ENCODE measurements around the gene INPP5A. TPM values are rescaled to one million over a fixed set of nuclear protein-coding genes. Genes with fewer than 3 reads are reported as not detected.

Gene INPP5A
- total RNA-seq, 1 experiment from 2014 or later: 44.5 TPM

DNA sequence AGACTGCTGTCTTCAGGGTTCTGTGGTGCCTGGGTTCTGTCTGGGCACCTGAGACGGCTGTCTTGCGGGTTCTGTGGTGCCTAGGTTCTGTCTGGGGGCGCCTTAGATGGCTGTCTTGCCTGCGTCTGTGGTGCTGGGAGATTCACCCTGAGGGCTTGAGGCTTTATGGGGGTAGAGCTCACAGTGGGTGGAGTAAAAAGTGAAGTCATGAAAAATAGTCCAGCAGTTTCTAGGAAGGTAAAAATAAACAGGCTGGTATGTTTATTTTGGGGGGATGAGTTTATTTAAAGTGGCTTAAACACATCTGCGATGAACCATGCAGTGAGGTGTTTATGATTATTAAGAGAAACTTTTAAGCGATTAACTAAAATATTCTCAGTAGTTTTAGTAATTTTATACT lies 184.1 kb downstream of the INPP5A start:
- H3K27ac Mint-ChIP-seq (ENCODE audit: unreplicated experiment): no peak overlapping the region

DNA sequence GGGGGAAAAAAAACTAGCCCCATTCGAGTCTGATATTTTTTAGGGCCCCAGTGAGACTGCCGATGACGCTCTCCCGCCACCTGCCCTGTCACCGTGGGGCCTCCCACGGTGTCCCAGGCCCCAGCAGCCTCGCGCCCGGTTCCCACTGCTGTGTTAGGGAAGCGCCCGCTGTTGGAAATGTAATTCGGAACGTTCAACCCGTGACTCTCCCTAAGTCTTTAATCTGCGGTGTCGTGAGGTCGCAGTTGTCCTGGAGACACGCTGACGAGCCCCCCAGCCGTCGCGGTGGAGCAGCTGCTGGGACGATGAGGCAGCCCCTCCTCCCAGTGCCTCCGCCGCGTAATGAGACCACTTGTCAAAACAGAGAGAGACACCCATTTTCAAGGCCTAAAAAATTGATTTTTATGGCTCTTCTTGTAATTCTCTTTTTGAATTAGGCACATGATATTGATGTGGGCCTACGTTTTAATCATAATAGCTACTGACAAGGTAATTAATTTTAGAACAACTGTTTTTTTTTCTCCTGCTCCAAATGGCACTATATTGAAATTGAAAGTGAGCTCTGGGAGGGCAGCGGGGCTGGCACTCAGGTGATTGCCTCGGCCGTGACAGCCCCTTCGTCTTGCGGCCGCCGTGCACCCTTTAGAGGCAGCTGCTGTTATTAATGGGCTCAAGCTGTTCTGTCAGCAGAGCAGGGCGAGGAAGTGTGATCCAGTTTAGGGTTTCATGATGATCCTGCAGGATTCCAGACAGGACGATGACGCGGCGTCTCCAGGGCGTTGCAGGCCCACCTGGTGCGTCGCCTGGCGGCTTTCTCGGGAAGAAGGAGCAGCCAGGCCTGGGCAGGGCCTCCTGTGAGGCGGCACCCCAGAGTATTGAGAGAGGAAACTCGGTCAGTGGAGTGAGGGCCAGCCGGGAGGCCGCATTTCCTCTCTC lies 185.1 kb downstream of the INPP5A start:
- ChIA-PET POLR2A (no interaction called here), CTCF (no interaction called here)
- intact Hi-C loops (cut with micrococcal nuclease; ENCODE audit: unreplicated experiment): no loop called here
- Histone ChIP-seq H3K36me3 (ENCODE audit: control insufficient read depth, insufficient read depth, low read length) (no peaks in the 10 kb centered on the region), H3K4me3 (ENCODE audit: low read depth, low read length) (no peak overlapping the region), H3K27me3 (replicated peaks; ENCODE audit: control insufficient read depth, insufficient read depth, low read length) (no peaks in the 10 kb centered on the region), H3K9me3 (no peaks in the 10 kb centered on the region), H3K4me1 (no peaks in the 10 kb centered on the region)
- TF ChIP-seq, protein P1, sequence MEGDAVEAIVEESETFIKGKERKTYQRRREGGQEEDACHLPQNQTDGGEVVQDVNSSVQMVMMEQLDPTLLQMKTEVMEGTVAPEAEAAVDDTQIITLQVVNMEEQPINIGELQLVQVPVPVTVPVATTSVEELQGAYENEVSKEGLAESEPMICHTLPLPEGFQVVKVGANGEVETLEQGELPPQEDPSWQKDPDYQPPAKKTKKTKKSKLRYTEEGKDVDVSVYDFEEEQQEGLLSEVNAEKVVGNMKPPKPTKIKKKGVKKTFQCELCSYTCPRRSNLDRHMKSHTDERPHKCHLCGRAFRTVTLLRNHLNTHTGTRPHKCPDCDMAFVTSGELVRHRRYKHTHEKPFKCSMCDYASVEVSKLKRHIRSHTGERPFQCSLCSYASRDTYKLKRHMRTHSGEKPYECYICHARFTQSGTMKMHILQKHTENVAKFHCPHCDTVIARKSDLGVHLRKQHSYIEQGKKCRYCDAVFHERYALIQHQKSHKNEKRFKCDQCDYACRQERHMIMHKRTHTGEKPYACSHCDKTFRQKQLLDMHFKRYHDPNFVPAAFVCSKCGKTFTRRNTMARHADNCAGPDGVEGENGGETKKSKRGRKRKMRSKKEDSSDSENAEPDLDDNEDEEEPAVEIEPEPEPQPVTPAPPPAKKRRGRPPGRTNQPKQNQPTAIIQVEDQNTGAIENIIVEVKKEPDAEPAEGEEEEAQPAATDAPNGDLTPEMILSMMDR (IDR thresholded peaks at IDR 0.05; ENCODE audit: insufficient read depth in 1 of 2, low read depth in 1 of 2, low read length in 1 of 2, severe bottlenecking in 1 of 2, unreplicated experiment in 1 of 2): no peak
- BruUV-seq (replicated peaks): no TSS peak
- H3K27me3 Mint-ChIP-seq (ENCODE audit: insufficient read depth, unreplicated experiment): no peaks in the 10 kb centered on the region
- DNase-seq: no peak
- no peaks in the 10 kb centered on the region for H3K4me1 Mint-ChIP-seq (ENCODE audit: low read depth, unreplicated experiment)
- no peak overlapping the region for H3K4me3 Mint-ChIP-seq (ENCODE audit: unreplicated experiment)
- peaks cover 34% of the 10 kb centered on the region for H3K36me3 Mint-ChIP-seq (ENCODE audit: insufficient read depth, unreplicated experiment)
- H3K9me3 Mint-ChIP-seq (ENCODE audit: unreplicated experiment): no peaks in the 10 kb centered on the region
- peak overlapping the region; percentile 45 for H3K27ac Mint-ChIP-seq (ENCODE audit: unreplicated experiment)

More for the DNA sequence above, 184.1 kb downstream of the INPP5A start:
- H3K9me3 Mint-ChIP-seq (ENCODE audit: unreplicated experiment): no peaks in the 10 kb centered on the region
- Histone ChIP-seq H3K4me3 (ENCODE audit: low read depth, low read length) (no peak overlapping the region), H3K27me3 (replicated peaks; ENCODE audit: control insufficient read depth, insufficient read depth, low read length) (no peaks in the 10 kb centered on the region), H3K36me3 (ENCODE audit: control insufficient read depth, insufficient read depth, low read length) (no peaks in the 10 kb centered on the region), H3K9me3 (no peaks in the 10 kb centered on the region), H3K4me1 (no peaks in the 10 kb centered on the region)
- H3K4me3 Mint-ChIP-seq (ENCODE audit: unreplicated experiment): no peak overlapping the region
- CTCF ChIA-PET: no interaction called here
- H3K27me3 Mint-ChIP-seq (ENCODE audit: insufficient read depth, unreplicated experiment): no peaks in the 10 kb centered on the region
- intact Hi-C loops (cut with micrococcal nuclease; ENCODE audit: unreplicated experiment): no loop called here
- no peaks in the 10 kb centered on the region for H3K4me1 Mint-ChIP-seq (ENCODE audit: low read depth, unreplicated experiment)
- no peak for DNase-seq
- TF ChIP-seq, protein P1 (IDR thresholded peaks at IDR 0.05; ENCODE audit: insufficient read depth in 1 of 2, low read depth in 1 of 2, low read length in 1 of 2, severe bottlenecking in 1 of 2, unreplicated experiment in 1 of 2): no peak
- H3K36me3 Mint-ChIP-seq (ENCODE audit: insufficient read depth, unreplicated experiment): peaks cover 35% of the 10 kb centered on the region
- no TSS peak for BruUV-seq (replicated peaks)
- POLR2A ChIA-PET: no interaction called here

DNA sequence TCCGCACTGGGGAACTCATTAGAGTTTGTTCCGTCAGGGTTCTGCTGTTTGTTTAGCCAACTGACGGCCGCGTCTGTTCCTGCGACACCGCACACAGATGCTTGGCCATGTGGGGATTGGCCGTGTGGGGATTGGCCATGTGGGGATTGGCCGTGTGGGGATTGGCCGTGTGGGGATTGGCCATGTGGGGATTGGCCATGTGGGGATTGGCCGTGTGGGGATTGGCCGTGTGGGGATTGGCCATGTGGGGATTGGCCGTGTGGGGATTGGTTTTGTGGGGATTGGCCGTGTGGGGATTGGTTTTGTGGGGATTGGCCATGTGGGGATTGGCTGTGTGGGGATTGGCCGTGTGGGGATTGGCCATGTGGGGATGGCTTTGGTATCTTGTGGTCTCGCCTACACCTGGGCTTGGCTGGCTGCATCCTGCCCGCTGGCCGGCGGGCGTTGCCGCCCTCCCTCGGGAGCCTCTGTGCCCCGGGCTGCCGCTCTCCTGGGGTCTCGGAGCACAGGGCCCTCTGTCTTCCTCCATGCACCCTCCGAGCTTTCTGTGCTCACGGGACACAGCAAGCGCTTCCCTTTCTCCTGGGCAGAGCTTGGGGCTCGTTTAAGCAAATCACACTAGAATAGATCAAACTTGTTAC lies 185.9 kb downstream of the INPP5A start:
- peaks cover 34% of the 10 kb centered on the region for H3K36me3 Mint-ChIP-seq (ENCODE audit: insufficient read depth, unreplicated experiment)
- POLR2A ChIA-PET: no interaction called here
- H3K4me3 Mint-ChIP-seq (ENCODE audit: unreplicated experiment): no peak overlapping the region
- no peaks in the 10 kb centered on the region for H3K9me3 ChIP-seq
- H3K27me3 ChIP-seq (replicated peaks; ENCODE audit: control insufficient read depth, insufficient read depth, low read length): no peaks in the 10 kb centered on the region
- no peaks in the 10 kb centered on the region for H3K27me3 Mint-ChIP-seq (ENCODE audit: insufficient read depth, unreplicated experiment)
- H3K4me1 ChIP-seq: no peaks in the 10 kb centered on the region
- no peaks in the 10 kb centered on the region for H3K36me3 ChIP-seq (ENCODE audit: control insufficient read depth, insufficient read depth, low read length)
- intact Hi-C loops (cut with micrococcal nuclease; ENCODE audit: unreplicated experiment): no loop called here
- no peak overlapping the region for H3K4me3 ChIP-seq (ENCODE audit: low read depth, low read length)
- DNase-seq: no peak
- peak overlapping the region; percentile 45 for H3K27ac Mint-ChIP-seq (ENCODE audit: unreplicated experiment)
- no peaks in the 10 kb centered on the region for H3K4me1 Mint-ChIP-seq (ENCODE audit: low read depth, unreplicated experiment)
- no peaks in the 10 kb centered on the region for H3K9me3 Mint-ChIP-seq (ENCODE audit: unreplicated experiment)
- TF ChIP-seq, protein P1 (IDR thresholded peaks at IDR 0.05; ENCODE audit: insufficient read depth in 1 of 2, low read depth in 1 of 2, low read length in 1 of 2, severe bottlenecking in 1 of 2, unreplicated experiment in 1 of 2): no peak
- no TSS peak for BruUV-seq (replicated peaks)
- CTCF ChIA-PET: no interaction called here
